Frontal cortex (tissue), 4 donors: ENCODE data around the gene PDS5A. TPM values are rescaled to one million over a fixed set of nuclear protein-coding genes. Genes with fewer than 3 reads are reported as not detected.
"Not testable (repeated sequence)": the region's sequence is repeated elsewhere in the genome, so short reads cannot be mapped to it uniquely, and the experiment has no call there.

ENCODE experiments used
- DNase-seq, 2 donors: peaks; one replicate each; pipeline ENCODE4 v3.0.0; 2012; ENCODE audit warnings: low spot score in 2 of 2
- FAIRE-seq: peaks from 2 replicates; lab custom pipeline; 2012; peaks lifted over from hg19 to GRCh38; lab: Jason Lieb, UNC
- small RNA-seq: library from RNA; depleted of rRNA; stranded (forward); fragments of <200 nt; gene quantifications from one replicate; pipeline ENCODE3, GENCODE V24; 2014
- total RNA-seq: library from RNA; depleted of rRNA; stranded (reverse); fragments of >200 nt; gene quantifications from one replicate; pipeline ENCODE4 v1.2.3, GENCODE V29; 2014
- donor health status: control.
- donor health status: control.
- donor health status: control.

Gene PDS5A
- total RNA-seq, 1 donor from 2014 or later: 70.9 TPM

DNA sequence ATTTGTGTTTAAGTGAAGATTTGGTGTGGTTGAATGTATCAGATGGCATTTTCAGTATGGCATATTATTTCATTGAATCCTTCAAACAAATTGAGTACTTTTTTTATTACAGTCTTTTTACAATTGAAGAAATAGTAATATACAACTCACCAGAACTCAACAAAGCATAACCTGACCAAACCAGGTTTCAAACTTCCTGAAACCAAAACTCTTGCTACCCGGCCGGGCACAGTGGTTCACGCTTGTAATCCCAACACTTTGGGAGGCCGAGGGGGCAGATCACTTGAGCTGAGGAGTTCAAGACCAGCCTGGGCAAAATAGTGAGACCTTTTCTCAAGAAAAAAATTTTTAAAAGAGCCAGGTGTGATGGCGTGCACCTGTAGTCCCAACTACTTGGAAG lies 185.6 kb downstream of the PDS5A start:
- DNase-seq (no peak), FAIRE-seq (no peak)

DNA sequence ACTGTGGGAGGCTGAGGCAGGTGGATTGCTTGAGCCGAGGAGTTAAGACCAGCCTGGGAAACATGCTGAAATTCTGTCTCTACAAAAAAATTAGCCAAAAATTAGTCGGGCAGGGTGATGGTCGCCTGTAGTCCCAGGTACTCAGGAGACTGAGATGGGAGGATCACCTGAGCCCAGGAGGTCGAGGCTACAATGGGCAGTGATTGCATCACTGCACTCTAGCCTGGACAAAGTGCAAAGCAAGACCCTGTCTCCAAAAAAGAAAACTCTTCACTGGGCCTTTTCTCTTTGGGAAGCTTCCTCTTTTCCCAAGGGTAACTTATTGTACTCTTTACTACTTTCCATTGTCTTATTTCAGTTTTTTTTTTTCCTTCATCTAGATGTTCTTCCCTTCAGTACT lies 190.9 kb downstream of the PDS5A start:
- no peak for DNase-seq
- no peak for FAIRE-seq

DNA sequence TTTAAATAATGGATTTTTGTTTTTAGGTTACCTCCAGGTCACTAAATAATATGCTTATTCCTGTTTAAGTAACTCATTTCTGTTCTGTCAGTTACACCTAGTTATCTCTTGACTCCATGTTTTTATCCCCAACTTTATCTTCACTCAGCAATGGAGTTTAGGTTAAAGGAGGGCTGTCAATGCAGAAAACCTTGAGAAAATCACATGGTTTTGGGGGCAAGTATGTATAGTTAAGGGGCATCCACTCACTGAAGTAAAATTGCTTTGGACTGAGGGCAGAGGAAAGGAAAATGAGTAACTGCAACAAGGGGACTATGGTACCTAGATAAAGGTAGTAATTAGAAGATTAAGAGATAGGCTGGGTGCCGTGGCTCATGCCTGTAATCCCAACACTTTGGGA lies 192.6 kb downstream of the PDS5A start:
- FAIRE-seq: no peak
- DNase-seq: no peak

DNA sequence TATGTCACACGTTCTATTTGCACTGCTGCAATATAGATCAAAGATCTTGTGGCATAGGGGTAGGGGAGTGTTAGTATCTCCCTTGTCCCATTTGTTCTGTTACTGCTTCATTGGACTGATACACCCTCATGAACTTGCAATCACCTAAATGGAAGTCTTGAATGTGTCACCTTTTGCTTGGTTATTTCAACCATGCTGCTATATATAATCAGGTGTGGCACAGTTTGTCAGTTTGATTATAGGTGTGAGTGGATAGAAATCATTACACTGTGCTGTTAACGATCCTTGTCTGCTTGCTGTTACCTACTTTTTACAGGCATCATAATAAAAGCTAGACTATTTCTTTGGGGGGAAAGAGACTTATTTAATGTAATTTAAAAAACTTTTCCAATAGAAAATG lies 195.7 kb downstream of the PDS5A start:
- DNase-seq: not testable (repeated sequence)
- FAIRE-seq: peak; percentile 23

Small RNA genes lying within 50 kb of the gene (small RNA-seq; reads per million reads assigned to genes)
- not detected for gene RNA5SP159

Other genes starting within 250 kb of the PDS5A start
- gene N4BP2, start 78.9 kb upstream of the PDS5A start, total RNA-seq: 77.5 TPM
- gene RHOH, start 219.1 kb upstream of the PDS5A start, total RNA-seq: 0.41 TPM